RWPE1 (cell line): ENCODE measurements around the gene PRXL2B.

Experiments used
- CTCF ChIA-PET: fragments of 350-600 bp; sonication (Branson Sonifier 250); formaldehyde crosslinking; extraction: SDS; loops from one replicate; lab custom pipeline; 2021; lab: Yijun Ruan, JAX
- POLR2A ChIA-PET: fragments of 400-600 bp; formaldehyde crosslinking; extraction: SDS; loops from one replicate; lab custom pipeline; 2020; ENCODE audit warnings: antibody characterized with exemption; ENCODE audit not compliant: low non-redundant PET; lab: Yijun Ruan, JAX
- DNase-seq: peaks from one replicate; pipeline ENCODE4 v3.0.0; 2012; ENCODE audit warnings: low spot score
- H3K27ac ChIP-seq: fragments of 450-650 bp; 2 replicates; pipeline ENCODE4 v1.5.1; 2017
- CTCF ChIP-seq: fragments of 450-650 bp; conservative IDR thresholded peaks from 2 replicates; pipeline ENCODE4 v1.5.1; 2017; ENCODE audit warnings: low read depth, mild to moderate bottlenecking

Gene PRXL2B

DNA sequence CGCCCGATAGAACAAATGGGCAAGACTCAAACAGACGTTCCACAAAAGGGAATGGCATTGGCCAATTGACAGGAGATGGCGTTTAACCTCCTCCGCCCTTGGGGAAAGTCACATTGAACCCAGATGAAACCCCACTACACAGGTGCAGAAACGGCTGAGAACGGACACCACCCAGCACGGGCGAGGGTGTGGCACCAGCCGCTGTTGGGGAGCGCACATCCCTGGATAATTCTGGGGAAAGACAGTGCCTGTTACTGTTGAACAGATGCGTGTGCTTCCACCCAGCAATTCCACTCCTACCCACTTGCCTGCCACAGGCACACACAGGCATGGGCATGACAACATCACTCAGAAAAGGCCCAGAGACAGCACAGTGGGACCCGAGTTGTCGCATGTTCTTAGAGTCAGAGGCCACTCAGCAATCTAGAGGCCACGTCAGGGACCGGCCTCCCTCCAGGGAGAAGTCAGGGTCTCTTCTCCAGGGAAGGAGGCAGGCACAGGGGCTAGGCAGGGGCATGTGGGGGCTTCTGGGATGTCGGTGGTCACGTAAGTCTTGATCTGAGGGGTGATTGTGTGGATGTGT lies 15.2 kb downstream of the PRXL2B start:
- H3K27ac ChIP-seq = no peak overlapping the region
- ChIA-PET CTCF (no interaction called here), POLR2A (no interaction called here)
- DNase-seq = no peak
- TF ChIP-seq CTCF = no peak

DNA sequence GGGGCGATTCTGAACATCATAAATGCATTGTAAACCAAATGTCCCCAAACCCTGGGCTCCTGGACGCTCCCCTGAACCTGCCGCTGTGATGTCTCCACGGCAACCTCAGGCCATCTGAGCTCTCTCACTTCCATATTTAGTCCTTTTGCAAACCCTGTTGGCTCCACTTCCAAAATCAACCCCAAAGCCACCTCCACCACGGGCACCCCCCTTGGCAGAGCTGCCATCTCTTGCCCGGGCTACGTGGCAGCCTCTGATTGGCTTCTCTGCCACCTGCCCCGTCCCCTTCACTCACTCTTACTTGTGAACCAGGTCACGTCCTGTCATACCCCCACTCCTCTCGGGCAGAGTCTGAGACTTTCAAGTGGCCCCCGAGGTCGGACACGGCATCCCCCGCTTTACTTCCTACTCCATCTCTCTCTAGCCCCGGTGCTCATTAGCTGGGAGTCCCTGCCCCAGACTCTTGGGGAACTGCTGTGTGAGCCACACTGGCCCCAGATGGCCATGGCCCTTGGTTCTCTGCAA lies 15.8 kb downstream of the PRXL2B start:
- ChIA-PET CTCF (no interaction called here), POLR2A (no interaction called here)
- DNase-seq = no peak
- no peak overlapping the region for H3K27ac ChIP-seq
- no peak for TF ChIP-seq CTCF

DNA sequence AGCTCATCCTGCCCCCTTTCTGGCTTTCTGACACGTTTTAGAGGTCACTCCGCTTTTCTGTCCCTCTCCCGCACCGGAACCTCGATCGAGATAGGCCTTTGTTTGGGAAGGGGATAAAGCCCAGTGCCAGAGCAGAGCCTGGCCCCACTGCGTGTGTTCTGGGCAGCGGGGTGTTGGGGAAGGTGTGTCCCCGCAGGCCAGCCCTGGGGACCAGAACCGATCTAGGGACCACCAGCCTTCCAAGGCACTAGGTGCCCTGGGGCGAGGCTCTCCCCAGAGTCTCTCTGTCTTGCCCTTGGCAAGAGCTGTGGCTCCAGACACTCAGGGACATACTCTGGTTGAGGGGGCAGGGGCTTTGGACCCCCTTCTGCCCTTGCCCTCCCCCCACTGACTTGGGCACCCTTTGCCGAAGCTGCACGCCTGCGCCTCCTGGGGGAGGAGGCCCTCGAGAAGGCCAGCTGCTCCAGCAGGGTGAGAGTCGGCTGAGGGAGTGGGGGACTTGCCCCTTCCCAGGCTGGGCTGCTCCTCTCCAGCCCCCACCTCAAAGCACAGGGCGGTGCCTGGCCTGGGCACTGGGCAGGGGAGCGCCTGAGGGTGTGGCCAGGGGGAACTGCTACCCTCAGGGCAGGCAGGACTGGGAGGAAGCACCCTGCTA lies 16.4 kb downstream of the PRXL2B start:
- no peak for DNase-seq
- CTCF ChIA-PET = no interaction called here
- POLR2A ChIA-PET = no interaction called here

DNA sequence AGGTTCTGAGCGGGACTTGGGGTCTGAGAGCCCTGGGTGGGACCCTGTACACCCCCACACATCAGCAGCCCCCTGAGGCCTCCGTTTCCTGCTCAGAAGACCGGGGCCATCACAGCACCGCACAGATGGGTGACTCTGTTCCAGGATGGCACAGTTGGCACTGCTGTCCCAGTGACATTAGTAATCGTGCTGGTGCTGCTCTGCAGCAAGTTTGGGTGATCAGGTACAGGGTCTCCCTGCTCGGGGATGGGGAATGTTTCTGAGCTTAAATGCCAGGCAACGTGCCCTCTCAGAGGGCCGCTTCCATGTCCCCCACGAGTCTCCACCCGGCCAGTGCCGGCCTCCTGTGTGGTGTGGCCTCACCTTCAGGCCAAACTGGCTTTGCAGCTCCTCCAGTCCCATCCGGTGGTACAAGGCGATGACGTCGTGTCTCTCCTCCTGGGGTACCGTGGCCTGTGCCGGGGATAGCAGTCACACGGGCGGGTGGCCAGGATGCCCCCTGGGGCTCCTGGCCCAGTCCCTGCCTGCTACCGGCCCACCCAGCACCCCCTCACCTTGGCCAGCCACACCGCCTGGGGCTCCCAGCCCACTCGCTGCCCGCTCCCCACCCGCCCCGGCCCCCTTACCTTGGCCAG lies 17.1 kb downstream of the PRXL2B start:
- H3K27ac ChIP-seq = no peak overlapping the region
- ChIA-PET POLR2A (interaction anchor here (0.6 kb wide), 1 partner anchor 206 kb away, joined by 7 read pairs; no protein-coding TSS in a partner anchor), CTCF (no interaction called here)
- no peak for TF ChIP-seq CTCF
- DNase-seq = no peak

More for the DNA sequence above, 16.4 kb downstream of the PRXL2B start:
- TF ChIP-seq CTCF = no peak
- H3K27ac ChIP-seq = no peak overlapping the region

GRCh38 chr1:2604156-2604843 lies 17.7 kb downstream of the PRXL2B start:
- DNase-seq = no peak
- no peak for TF ChIP-seq CTCF
- ChIA-PET POLR2A (interaction anchor here (0.6 kb wide), 1 partner anchor 207 kb away, joined by 7 read pairs; no protein-coding TSS in a partner anchor), CTCF (no interaction called here)
- H3K27ac ChIP-seq = no peak overlapping the region

DNA sequence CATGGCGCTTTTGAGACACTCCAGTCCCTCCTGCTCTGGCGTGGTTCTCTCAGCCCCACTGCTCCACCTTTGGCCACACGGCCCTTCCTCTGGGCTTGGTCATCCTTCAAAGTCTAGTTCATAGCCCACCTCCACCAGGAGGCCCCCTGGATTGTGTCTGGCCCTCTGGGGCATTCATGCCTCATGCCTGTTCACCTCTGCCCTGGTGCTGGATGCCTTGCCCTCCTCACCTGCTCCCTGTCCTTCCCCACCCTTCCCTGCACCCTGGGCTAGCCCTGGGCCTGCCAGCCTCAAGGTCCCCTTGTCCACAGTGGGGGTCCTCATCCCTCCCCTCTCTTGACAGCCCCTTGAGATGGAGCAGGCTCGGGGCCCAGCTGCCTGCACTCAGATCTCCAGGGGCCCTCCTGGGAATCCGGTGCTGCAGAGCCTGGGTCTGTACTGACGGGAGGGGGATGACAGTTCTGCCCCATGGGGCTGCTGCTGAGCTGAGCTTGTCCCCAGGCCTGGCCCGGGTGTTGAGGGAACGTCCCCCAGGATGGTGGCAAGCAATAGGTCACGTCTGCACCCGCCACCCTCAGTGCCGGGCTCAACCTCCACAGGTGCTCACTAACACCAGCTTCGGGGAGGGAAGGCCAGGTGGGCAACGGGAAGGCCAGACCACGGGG lies 18.4 kb downstream of the PRXL2B start:
- ChIA-PET POLR2A (no interaction called here), CTCF (no interaction called here)
- TF ChIP-seq CTCF = no peak
- no peak for DNase-seq
- no peak overlapping the region for H3K27ac ChIP-seq
